ENCODE results near the gene LPCAT2. TPM values are rescaled to one million over a fixed set of nuclear protein-coding genes. Genes with fewer than 3 reads are reported as not detected.

Gene LPCAT2
- total and polyA plus RNA-seq, 2 donors (not counting 3 experiments of a cell fraction or from before 2014, with no cell fraction given), result 64.5 to 72.9 TPM

DNA sequence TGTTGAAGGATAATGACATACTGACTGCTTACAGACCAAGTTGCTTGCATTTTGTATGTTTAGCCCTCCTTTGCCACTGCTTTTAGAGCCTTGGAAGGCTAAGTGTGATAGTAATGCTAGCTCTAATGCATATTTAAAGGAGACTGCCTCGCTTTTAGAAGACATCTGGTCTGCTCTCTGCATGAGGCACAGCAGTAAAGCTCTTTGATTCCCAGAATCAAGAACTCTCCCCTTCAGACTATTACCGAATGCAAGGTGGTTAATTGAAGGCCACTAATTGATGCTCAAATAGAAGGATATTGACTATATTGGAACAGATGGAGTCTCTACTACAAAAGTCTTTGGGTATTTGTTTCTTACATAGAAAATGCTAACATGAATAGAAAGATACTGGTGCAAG lies 76.8 kb downstream of the LPCAT2 start:
- FAIRE-seq (no peak), DNase-seq (ENCODE audit: low read depth, low spot score) (no peak)
- Histone ChIP-seq H3K79me2 (ENCODE audit: control insufficient read depth, insufficient read depth, low read length) (no peaks in the 10 kb centered on the region), H2AFZ (ENCODE audit: low read depth, low read length) (no peak overlapping the region), H3K36me3 (ENCODE audit: control insufficient read depth in 2 of 2, extremely low read depth in 1 of 2, insufficient read depth in 2 of 2, low read length in 2 of 2) (peaks cover 4 to 11% of the 10 kb centered on the region in 2 experiments), H3K27me3 (ENCODE audit: control insufficient read depth in 2 of 2, insufficient read depth in 2 of 2, low read length in 2 of 2) (no peaks in the 10 kb centered on the region), H3K27ac (ENCODE audit: insufficient read depth, low read depth, low read length) (no peak overlapping the region), H4K20me1 (replicated peaks; ENCODE audit: control insufficient read depth, extremely low read depth, insufficient read depth, low read length) (no peaks in the 10 kb centered on the region), H3K4me1 (ENCODE audit: control insufficient read depth, extremely low read depth, insufficient read depth, low read length) (no peaks in the 10 kb centered on the region), H3K9me3 (replicated peaks; ENCODE audit: control insufficient read depth, insufficient read depth, low read length) (no peaks in the 10 kb centered on the region), H3K9ac (replicated peaks; ENCODE audit: extremely low read depth, insufficient read depth, low read length) (no peak overlapping the region), H3K9me1 (replicated peaks; ENCODE audit: control insufficient read depth, extremely low read depth, insufficient read depth, low read length) (no peaks in the 10 kb centered on the region), H3K4me2 (ENCODE audit: insufficient read depth, low read length) (no peak overlapping the region), H3K4me3 (replicated peaks in 1 of 3; ENCODE audit: insufficient read depth in 1 of 3, low read depth in 1 of 3, low read length in 3 of 3) (no peak overlapping the region)
- intact Hi-C loops (cut with micrococcal nuclease), result no loop called here
- CTCF ChIA-PET, result interaction anchor here (1.3 kb wide), 1 partner anchor 121 kb away, joined by 5 read pairs; no protein-coding TSS in a partner anchor
- POLR2A ChIA-PET, result no interaction called here
- BruUV-seq (replicated peaks), result no TSS peak
- TF ChIP-seq GATA2 (IDR thresholded peaks at IDR 0.05; ENCODE audit: insufficient read depth, insufficient read length, low read depth, low read length) (no peak), MYC (IDR thresholded peaks at IDR 0.05; ENCODE audit: low read depth, low read length) (no peak), POLR2A (IDR thresholded peaks at IDR 0.05; ENCODE audit: low read depth, low read length) (no peak), POLR2AphosphoS5 (IDR thresholded peaks at IDR 0.05; ENCODE audit: insufficient read depth, low read depth, low read length) (no peak), JUN (IDR thresholded peaks at IDR 0.05; ENCODE audit: borderline replicate concordance, insufficient read depth, insufficient read length, low read depth) (no peak), FOS (IDR thresholded peaks at IDR 0.05; ENCODE audit: borderline replicate concordance, insufficient read depth, low read length) (no peak), EZH2 (IDR thresholded peaks at IDR 0.05; ENCODE audit: borderline replicate concordance, low read depth, low read length, severe bottlenecking) (no peak), MAX (IDR thresholded peaks at IDR 0.05; ENCODE audit: insufficient read depth, insufficient read length) (no peak), CTCF (IDR thresholded peaks at IDR 0.05; ENCODE audit: extremely low read depth in 1 of 2, insufficient read depth in 1 of 2, low read depth in 1 of 2, low read length in 2 of 2) (no peak)
- dilution Hi-C loops (cut with MboI; ENCODE audit: extremely low pct_ligation_motif_present, low sequenced_read_pairs), result no loop called here
